SK-N-SH treated with all-trans-retinoic acid at 6 μM for 48 hours (cell line): Measurements from ENCODE around the gene GRAMD1B.

ENCODE experiments used
- ATAC-seq: fragments of 200-7000 bp; cut with Tn5 transposase; 3 replicates; pipeline ENCODE4 v1.9.1; 2020; ENCODE audit warnings: mild to moderate bottlenecking, moderate library complexity
- ARNTL ChIP-seq: fragments of 450-650 bp; formaldehyde crosslinking; IDR thresholded peaks from 2 replicates; pipeline ENCODE4 v1.5.0; 2020; ENCODE audit warnings: low read depth, mild to moderate bottlenecking, moderate library complexity, borderline replicate concordance
- BACH2 ChIP-seq: fragments of 250-450 bp; sonication (Bioruptor Pico); IDR thresholded peaks from 2 replicates; pipeline ENCODE4 v1.9.0; 2021; ENCODE audit warnings: mild to moderate bottlenecking, borderline replicate concordance
- CSDC2 ChIP-seq: fragments of 250-450 bp; sonication (Bioruptor Pico); IDR thresholded peaks from 2 replicates; pipeline ENCODE4 v1.5.0; 2020; ENCODE audit warnings: mild to moderate bottlenecking, moderate library complexity
- ESRRG ChIP-seq: fragments of 250-450 bp; sonication (Bioruptor Pico); IDR thresholded peaks from 2 replicates; pipeline ENCODE4 v1.6.1; 2021; ENCODE audit warnings: mild to moderate bottlenecking
- GLIS3 ChIP-seq: fragments of 250-450 bp; sonication (Bioruptor Pico); IDR thresholded peaks from 2 replicates; pipeline ENCODE4 v1.5.0; 2020; ENCODE audit warnings: mild to moderate bottlenecking, moderate library complexity
- ISL1 ChIP-seq: fragments of 250-450 bp; sonication (Bioruptor Pico); IDR thresholded peaks from 2 replicates; pipeline ENCODE4 v2.1.2; 2022; ENCODE audit warnings: mild to moderate bottlenecking, moderate library complexity
- OSR1 ChIP-seq: fragments of 250-450 bp; sonication (Bioruptor Pico); IDR thresholded peaks from 2 replicates; pipeline ENCODE4 v1.8.0; 2022; ENCODE audit warnings: moderate library complexity, mild to moderate bottlenecking, inconsistent platforms
- POU6F1 ChIP-seq: fragments of 250-450 bp; sonication (Bioruptor Pico); IDR thresholded peaks from 2 replicates; pipeline ENCODE4 v1.8.0; 2021; ENCODE audit warnings: low read depth, mild to moderate bottlenecking, moderate library complexity, borderline replicate concordance
- PPARA ChIP-seq: fragments of 250-450 bp; sonication (Bioruptor Pico); IDR thresholded peaks from 2 replicates; pipeline ENCODE4 v1.5.0; 2020; ENCODE audit warnings: mild to moderate bottlenecking, borderline replicate concordance
- RARB ChIP-seq: fragments of 250-450 bp; sonication (Bioruptor Pico); IDR thresholded peaks from 2 replicates; pipeline ENCODE4 v1.8.0; 2021; ENCODE audit warnings: mild to moderate bottlenecking, moderate library complexity
- SNAI2 ChIP-seq: fragments of 250-450 bp; sonication (Bioruptor Pico); IDR thresholded peaks from 2 replicates; pipeline ENCODE4 v1.5.0; 2020; ENCODE audit warnings: mild to moderate bottlenecking, moderate library complexity
- TCF4 ChIP-seq: fragments of 250-450 bp; sonication (Bioruptor Pico); IDR thresholded peaks from 2 replicates; pipeline ENCODE4 v1.8.0; 2021; ENCODE audit warnings: mild to moderate bottlenecking, moderate library complexity, borderline replicate concordance
- TOX ChIP-seq: fragments of 250-450 bp; sonication (Bioruptor Pico); IDR thresholded peaks from 2 replicates; pipeline ENCODE4 v1.8.0; 2021; ENCODE audit warnings: mild to moderate bottlenecking, moderate library complexity, borderline replicate concordance
- ZC3H10 ChIP-seq: fragments of 250-450 bp; sonication (Bioruptor Pico); IDR thresholded peaks from 2 replicates; pipeline ENCODE4 v1.5.1; 2021; ENCODE audit warnings: mild to moderate bottlenecking, moderate library complexity
- ZFP3 ChIP-seq: fragments of 250-450 bp; sonication (Bioruptor Pico); IDR thresholded peaks from 2 replicates; pipeline ENCODE4 v1.5.0; 2020; ENCODE audit warnings: mild to moderate bottlenecking, moderate library complexity
- ZNF565 ChIP-seq: fragments of 450-650 bp; formaldehyde crosslinking; conservative IDR thresholded peaks from 2 replicates; pipeline ENCODE4 v1.5.0; 2020; ENCODE audit warnings: low read depth, mild to moderate bottlenecking, moderate library complexity
- ZNF70 ChIP-seq: fragments of 450-650 bp; formaldehyde crosslinking; IDR thresholded peaks from 2 replicates; pipeline ENCODE4 v1.5.0; 2020; ENCODE audit warnings: mild to moderate bottlenecking, moderate library complexity
- ZNF8 ChIP-seq: fragments of 450-650 bp; formaldehyde crosslinking; IDR thresholded peaks from 2 replicates; pipeline ENCODE4 v1.5.0; 2020; ENCODE audit warnings: mild to moderate bottlenecking, moderate library complexity
- TF ChIP-seq, protein P1 (sequence below): fragments of 250-450 bp; sonication (Bioruptor Pico); IDR thresholded peaks from 2 replicates; pipeline ENCODE4 v1.5.0; 2020; ENCODE audit warnings: mild to moderate bottlenecking, moderate library complexity
- TF ChIP-seq, protein P2 (sequence below): fragments of 250-450 bp; sonication (Bioruptor Pico); IDR thresholded peaks from 2 replicates; pipeline ENCODE4 v1.5.1; 2020; ENCODE audit warnings: low read depth, mild to moderate bottlenecking, moderate library complexity
- TF ChIP-seq, protein P3 (sequence below): fragments of 250-450 bp; sonication (Bioruptor Pico); IDR thresholded peaks from 2 replicates; pipeline ENCODE4 v1.5.1; 2021; ENCODE audit warnings: mild to moderate bottlenecking, moderate library complexity

Gene GRAMD1B

GRCh38 chr11:123441161-123441560 is 11.1 kb downstream of the GRAMD1B start:
- no peak for TF ChIP-seq CSDC2
- TF ChIP-seq ZFP3 (CRISPR knock-in tag), result no peak
- TF ChIP-seq, protein P1, sequence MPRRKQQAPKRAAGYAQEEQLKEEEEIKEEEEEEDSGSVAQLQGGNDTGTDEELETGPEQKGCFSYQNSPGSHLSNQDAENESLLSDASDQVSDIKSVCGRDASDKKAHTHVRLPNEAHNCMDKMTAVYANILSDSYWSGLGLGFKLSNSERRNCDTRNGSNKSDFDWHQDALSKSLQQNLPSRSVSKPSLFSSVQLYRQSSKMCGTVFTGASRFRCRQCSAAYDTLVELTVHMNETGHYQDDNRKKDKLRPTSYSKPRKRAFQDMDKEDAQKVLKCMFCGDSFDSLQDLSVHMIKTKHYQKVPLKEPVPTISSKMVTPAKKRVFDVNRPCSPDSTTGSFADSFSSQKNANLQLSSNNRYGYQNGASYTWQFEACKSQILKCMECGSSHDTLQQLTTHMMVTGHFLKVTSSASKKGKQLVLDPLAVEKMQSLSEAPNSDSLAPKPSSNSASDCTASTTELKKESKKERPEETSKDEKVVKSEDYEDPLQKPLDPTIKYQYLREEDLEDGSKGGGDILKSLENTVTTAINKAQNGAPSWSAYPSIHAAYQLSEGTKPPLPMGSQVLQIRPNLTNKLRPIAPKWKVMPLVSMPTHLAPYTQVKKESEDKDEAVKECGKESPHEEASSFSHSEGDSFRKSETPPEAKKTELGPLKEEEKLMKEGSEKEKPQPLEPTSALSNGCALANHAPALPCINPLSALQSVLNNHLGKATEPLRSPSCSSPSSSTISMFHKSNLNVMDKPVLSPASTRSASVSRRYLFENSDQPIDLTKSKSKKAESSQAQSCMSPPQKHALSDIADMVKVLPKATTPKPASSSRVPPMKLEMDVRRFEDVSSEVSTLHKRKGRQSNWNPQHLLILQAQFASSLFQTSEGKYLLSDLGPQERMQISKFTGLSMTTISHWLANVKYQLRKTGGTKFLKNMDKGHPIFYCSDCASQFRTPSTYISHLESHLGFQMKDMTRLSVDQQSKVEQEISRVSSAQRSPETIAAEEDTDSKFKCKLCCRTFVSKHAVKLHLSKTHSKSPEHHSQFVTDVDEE (CRISPR knock-in tag), result no peak
- ATAC-seq, result no peak

DNA sequence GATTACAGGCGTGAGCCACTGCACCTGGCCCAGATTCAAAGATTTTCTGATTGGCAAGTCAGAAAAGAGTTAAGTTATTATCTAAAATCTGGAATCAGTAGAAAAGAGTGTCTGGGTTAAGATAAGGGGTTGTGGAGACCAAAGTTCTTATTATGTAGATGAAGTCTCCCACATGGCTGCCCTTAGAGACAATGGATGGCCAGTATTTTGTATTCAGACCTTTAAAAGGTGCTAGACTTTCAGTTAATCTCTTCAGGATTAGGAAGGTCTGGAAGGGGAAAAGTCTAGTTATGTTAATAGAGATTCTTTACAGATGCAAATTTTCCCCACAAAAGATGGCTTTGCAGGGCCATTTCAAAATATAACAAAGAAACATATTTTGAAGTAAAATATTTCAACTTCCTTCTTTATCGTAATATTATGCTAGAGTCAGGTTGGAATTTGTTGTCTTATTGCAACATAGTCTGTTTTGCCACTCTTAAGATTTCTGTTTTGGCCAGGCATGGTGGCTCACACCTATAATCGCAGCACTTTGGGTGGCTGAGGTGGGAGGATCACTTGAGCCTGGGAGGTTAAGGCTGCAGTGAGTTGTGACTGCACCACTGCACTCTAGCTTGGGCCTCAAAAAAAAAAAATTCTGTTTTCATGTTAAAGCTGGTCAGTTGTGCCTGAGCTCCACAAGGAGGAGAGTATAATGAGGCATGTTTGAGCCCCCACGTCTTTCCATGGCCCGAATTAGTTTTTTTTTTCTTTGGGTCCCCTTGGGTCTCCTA is 14.0 kb downstream of the GRAMD1B start:
- no peak for ATAC-seq
- TF ChIP-seq POU6F1, result no peak
- TF ChIP-seq, protein P1 (CRISPR knock-in tag), result no peak
- no peak for TF ChIP-seq ZNF565
- TF ChIP-seq TOX, result no peak
- TF ChIP-seq ZC3H10 (CRISPR knock-in tag), result no peak
- TF ChIP-seq BACH2, result no peak
- no peak for TF ChIP-seq CSDC2
- no peak for TF ChIP-seq TCF4
- TF ChIP-seq, protein P2, sequence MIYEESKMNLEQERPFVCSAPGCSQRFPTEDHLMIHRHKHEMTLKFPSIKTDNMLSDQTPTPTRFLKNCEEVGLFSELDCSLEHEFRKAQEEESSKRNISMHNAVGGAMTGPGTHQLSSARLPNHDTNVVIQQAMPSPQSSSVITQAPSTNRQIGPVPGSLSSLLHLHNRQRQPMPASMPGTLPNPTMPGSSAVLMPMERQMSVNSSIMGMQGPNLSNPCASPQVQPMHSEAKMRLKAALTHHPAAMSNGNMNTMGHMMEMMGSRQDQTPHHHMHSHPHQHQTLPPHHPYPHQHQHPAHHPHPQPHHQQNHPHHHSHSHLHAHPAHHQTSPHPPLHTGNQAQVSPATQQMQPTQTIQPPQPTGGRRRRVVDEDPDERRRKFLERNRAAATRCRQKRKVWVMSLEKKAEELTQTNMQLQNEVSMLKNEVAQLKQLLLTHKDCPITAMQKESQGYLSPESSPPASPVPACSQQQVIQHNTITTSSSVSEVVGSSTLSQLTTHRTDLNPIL, result no peak
- no peak for TF ChIP-seq RARB (CRISPR knock-in tag)
- TF ChIP-seq SNAI2 (CRISPR knock-in tag), result no peak
- no peak for TF ChIP-seq PPARA (CRISPR knock-in tag)
- no peak for TF ChIP-seq ARNTL (CRISPR knock-in tag)
- TF ChIP-seq ISL1 (CRISPR knock-in tag), result no peak
- TF ChIP-seq ESRRG (CRISPR knock-in tag), result no peak
- TF ChIP-seq OSR1 (CRISPR knock-in tag), result no peak
- TF ChIP-seq, protein P3, sequence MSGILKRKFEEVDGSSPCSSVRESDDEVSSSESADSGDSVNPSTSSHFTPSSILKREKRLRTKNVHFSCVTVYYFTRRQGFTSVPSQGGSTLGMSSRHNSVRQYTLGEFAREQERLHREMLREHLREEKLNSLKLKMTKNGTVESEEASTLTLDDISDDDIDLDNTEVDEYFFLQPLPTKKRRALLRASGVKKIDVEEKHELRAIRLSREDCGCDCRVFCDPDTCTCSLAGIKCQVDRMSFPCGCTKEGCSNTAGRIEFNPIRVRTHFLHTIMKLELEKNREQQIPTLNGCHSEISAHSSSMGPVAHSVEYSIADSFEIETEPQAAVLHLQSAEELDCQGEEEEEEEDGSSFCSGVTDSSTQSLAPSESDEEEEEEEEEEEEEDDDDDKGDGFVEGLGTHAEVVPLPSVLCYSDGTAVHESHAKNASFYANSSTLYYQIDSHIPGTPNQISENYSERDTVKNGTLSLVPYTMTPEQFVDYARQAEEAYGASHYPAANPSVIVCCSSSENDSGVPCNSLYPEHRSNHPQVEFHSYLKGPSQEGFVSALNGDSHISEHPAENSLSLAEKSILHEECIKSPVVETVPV (CRISPR knock-in tag), result no peak
- TF ChIP-seq ZFP3 (CRISPR knock-in tag), result no peak
- TF ChIP-seq GLIS3, result no peak

DNA sequence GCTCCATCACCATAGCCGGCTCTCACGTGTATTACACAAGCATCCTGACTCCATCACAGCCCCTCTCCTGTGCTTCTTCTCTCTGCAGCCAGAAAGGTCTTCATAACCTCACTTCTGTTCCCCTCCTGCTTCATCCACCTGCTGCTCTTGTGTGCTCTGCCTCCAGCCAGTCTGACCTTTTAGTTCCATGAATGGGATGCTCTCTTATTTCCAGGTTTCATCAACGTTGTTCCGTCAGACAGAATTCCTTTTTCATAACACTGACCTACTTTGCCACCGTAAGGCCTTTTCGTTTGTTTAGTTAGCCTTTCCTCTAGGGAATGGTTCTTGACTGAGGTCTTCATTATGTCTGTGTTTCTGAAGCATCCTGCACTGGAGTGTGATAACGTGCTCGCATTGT is 18.8 kb downstream of the GRAMD1B start:
- no peak for ATAC-seq
- TF ChIP-seq ISL1 (CRISPR knock-in tag) (no peak), ZC3H10 (CRISPR knock-in tag) (no peak), OSR1 (CRISPR knock-in tag) (no peak), ESRRG (CRISPR knock-in tag) (no peak), TOX (no peak), ZNF565 (no peak), BACH2 (no peak), SNAI2 (CRISPR knock-in tag) (no peak), ZNF8 (CRISPR knock-in tag) (no peak), ZNF70 (CRISPR knock-in tag) (no peak), PPARA (CRISPR knock-in tag) (no peak)
- TF ChIP-seq, protein P1 (CRISPR knock-in tag), result no peak
- TF ChIP-seq, protein P2, result no peak
